Head of caudate nucleus (tissue), 42 donors: ENCODE data around the gene C5orf22.

ENCODE experiments used
- DNase-seq, 42 donors: peaks; one replicate each; pipeline versions ENCODE4 v3.0.0 to v3.0.0-alpha.2; 2020 to 2021; ENCODE audit warnings: mixed read lengths in 7 of 42
- intact Hi-C: fragments of 100-400 bp; cut with DNase I; formaldehyde crosslinking; loops from one replicate; pipeline ENCODE4 v1.15.0; 2022

Gene C5orf22

DNA sequence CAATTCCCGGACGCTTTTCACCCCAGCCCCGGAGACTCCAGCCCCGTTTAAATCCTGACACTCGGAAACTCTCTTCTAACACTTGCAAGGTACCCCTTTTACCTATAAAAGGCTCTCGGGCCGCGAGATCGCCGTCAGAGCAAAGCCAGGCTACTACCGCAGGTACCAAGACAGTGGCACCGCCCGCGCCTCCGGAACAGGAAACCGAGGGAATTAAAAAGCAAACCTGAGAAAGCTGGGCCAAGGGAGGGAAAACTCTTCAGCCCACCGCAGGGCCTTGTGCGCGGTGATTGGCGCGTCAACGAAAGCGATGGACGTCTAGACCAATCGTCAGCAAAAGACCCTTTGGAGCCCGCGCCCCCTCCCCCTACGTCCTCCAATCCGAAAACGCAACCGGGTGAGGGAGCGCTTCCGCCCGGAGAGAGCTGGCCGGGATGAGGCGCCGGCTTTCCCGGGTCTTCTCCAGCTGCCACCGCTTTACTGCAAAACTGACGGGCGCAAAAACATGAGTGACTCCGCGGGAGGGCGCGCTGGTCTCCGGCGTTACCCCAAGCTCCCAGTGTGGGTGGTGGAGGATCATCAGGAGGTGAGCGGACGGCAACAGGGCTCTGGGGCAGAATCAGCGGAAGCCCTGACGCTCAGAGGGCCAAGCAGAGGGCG, at the start of gene C5orf22, which contains the start of gene DROSHA:
Gene C5orf22 (plus strand): TSS at position 414 of the 660 bp plus-strand sequence. CDS start 92 bp downstream, at position 506.
Gene DROSHA (minus strand): TSS at position 206 of the 660 bp plus-strand sequence. CDS start 3,034 bp downstream, outside the sequence.
- intact Hi-C loops, result no loop called here
- DNase-seq, result peak; percentile 93 to 98 (median 96)

DNA sequence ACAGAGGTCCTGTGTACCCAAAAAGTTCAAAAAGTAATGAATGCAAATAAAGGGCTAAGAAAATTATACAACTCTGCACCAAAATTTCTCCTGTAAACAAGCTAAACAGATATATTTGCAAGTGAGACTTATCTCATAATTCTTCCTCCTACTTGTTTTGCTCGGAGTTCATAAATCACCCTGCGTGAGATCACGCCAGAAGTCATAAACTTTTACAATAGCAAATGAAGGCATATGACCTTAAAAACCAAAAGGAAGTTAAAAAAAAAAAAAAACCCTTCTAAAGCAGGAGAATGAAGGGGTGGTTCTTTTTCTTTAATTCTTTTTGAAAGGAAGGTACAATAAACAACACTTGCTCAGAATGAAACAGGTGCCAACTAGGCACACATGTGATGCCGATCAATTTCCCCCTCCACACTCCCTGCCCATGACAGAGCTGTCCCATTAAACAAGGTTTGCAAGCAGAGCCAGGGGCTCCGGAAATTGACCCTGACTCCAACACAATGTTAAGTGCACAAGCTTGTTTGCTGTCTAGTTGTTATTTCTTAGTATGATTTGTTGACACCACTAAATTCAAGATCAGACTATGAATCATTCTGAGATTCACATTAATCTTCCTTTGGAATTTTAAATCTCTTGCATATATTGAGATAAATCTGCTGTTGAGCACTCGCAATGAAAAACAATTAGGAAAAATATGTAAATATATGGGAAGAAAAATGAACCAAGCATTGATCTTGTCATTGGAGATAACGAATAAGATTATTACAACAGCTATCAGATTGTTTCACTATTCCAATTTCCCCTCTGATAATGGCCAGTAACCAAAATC, 46.5 kb upstream of the C5orf22 start:
- DNase-seq, result no peak
- intact Hi-C loops, result no loop called here

DNA sequence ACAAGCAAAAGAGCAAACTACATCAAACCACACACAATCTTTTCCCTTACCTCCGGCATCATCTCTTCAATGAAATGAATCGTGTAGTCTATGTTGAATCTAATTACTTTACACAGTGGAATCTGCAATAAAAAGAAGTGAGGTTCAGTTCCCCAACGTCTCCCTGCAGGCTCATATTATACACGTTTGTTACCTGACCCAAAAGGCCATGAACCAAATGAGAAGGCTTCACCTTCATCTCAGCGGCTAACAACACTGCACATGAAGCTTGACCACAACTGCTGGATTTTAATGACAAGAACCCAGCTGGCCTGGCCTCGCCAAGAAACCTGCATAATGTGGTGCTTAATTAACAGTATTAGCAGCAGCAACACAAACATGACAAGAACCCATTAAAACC, 45.7 kb upstream of the C5orf22 start:
- intact Hi-C loops, result no loop called here
- DNase-seq, result no peak

GRCh38 chr5:31487506-31487905, 44.6 kb upstream of the C5orf22 start:
- intact Hi-C loops, result no loop called here
- DNase-seq, result no peak

DNA sequence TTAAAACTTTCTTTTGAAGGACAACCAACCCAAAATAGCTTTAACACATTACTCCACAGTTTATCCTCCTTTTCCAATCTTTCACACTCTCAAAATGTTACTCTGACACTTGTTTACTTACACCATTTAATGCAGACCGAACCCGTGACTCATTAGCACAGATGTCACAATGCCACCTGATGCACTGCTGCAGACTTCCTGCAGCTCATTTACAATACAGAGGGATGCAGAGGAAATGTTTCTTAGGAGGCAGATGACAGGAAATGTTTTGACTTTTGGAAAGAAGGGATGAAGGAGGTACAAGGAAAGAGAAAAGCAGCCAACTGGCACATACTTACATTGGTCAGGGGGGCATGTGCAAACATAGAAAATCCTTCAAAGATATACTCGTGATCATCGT, 39.2 kb upstream of the C5orf22 start:
- intact Hi-C loops, result no loop called here
- no peak for DNase-seq

GRCh38 chr5:31495336-31495735, 36.8 kb upstream of the C5orf22 start:
- intact Hi-C loops, result no loop called here

GRCh38 chr5:31496301-31496700, 35.8 kb upstream of the C5orf22 start:
- intact Hi-C loops, result no loop called here
- no peak for DNase-seq

More at GRCh38 chr5:31495336-31495735, 36.8 kb upstream of the C5orf22 start:
- no peak for DNase-seq

GRCh38 chr5:31496891-31497290, 35.2 kb upstream of the C5orf22 start:
- intact Hi-C loops, result no loop called here
- DNase-seq, result no peak

DNA sequence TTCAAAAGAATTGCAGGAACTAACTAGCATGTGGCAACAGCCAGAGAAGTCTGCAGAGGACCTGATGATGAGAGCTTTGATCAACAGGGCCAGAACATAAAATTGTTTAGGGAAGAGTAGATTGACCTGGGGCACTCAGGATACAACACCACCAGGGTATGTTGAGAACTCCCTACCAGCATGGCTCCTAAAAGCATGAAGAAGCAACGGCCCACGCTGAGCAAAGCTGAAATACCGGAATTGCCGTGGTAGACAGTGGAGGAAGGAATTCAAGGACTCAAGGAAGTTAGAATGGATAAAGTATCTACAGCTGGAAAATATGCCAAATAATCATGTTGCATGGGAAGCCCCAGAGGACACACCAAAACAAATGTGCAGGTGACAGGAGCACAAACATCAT, 31.8 kb upstream of the C5orf22 start:
- DNase-seq, result no peak
- intact Hi-C loops, result no loop called here

DNA sequence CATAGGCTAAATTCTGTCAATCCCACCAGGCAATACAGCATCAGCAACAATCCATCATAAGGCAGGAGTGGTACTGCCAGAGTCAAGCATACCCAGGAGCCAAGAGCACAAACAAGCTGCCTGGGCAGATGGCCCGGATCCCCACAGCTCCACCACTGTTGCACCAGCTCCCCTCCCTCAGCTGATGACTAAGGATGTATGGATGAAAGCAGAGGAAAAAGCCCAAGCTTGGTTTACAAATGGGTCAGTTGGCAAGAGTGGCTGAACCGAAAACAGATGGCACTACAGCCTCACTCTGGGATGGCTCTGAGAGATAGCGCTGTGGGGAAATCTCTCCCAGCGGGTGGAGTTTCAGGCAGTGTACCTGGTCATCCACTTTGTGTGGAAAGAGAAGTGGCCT, 29.6 kb upstream of the C5orf22 start:
- DNase-seq, result peak in 12 of 42 donors; percentile 10 to 60 (median 20)
- intact Hi-C loops, result no loop called here

GRCh38 chr5:31504529-31504928, 27.6 kb upstream of the C5orf22 start:
- peak in 29 of 42 donors; percentile 11 to 71 (median 41) for DNase-seq
- intact Hi-C loops, result no loop called here

GRCh38 chr5:31511305-31511704, 20.8 kb upstream of the C5orf22 start:
- DNase-seq, result no peak
- intact Hi-C loops, result no loop called here

GRCh38 chr5:31516802-31517201, 15.3 kb upstream of the C5orf22 start:
- DNase-seq, result no peak
- intact Hi-C loops, result no loop called here

DNA sequence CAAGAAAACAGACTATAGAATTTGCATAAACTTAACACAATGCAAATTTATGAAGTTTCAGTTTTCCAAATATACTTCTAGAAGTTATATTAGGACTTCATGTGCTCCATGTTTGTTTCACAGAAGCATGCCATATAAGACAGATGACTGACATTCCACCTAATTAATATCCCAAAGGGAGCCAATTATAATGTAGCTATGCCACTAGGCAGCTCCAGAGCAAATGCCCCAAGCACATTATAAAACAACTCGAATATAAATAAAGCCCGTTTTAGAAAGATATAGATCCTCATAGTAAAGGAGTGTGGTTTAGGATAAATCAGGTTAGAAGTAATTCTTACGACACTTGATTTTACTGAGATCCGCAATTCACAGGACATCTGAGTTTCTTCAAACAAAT, 9.1 kb upstream of the C5orf22 start:
- intact Hi-C loops, result no loop called here
- no peak for DNase-seq

GRCh38 chr5:31530541-31531265, 1.4 kb upstream of the C5orf22 start:
- DNase-seq, result no peak
- intact Hi-C loops, result no loop called here

DNA sequence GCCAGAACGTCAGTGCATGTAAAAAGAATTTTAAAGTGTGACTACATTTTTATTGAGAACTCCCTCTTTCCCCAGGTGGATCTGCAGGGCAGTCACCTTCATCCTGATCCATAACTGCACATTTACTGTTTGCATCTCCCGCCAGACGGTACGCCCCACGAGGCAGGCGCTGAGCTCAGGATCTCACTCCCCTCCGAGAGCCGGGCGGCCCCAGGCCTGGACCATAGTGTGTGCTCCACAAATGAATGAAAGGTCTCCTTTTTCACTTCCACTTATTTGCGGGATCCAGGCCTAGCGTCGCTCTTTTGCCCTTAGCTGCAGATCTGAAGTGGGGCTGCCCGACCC, 586 bp upstream of the C5orf22 start:
- intact Hi-C loops, result no loop called here
- DNase-seq, result peak in 37 of 42 donors; percentile 7 to 66 (median 41)

- no peak for DNase-seq
- intact Hi-C loops, result no loop called here
Observed at GRCh38 chr5:31534527-31535046, 2.5 kb downstream of the C5orf22 start.

DNA sequence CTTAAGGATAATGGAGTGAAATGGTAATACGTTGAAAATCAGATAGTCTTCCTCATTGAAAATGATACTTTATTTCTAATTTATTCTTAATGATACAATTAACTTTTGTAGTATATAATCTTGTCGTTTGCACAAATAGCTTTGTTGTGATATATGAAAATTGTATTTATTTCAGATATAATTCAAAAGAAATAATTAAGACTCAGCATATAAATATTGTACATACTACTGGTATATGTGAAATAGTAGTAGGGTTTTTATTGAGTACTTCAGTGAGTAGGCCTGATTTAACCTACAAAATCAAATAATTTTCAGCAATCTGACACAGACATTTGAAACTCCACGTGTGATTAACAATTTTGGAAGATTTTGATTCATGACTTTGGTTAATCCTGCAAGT, 4.8 kb downstream of the C5orf22 start:
- no peak for DNase-seq
- intact Hi-C loops, result no loop called here

GRCh38 chr5:31537349-31537748, 5.2 kb downstream of the C5orf22 start:
- no peak for DNase-seq
- intact Hi-C loops, result no loop called here

- DNase-seq, result no peak
- intact Hi-C loops, result no loop called here
Observed at GRCh38 chr5:31537851-31538250, 5.8 kb downstream of the C5orf22 start.
